Subcutaneous abdominal adipose tissue (tissue), 5 donors: Measurements from ENCODE around the gene DGKH.

Source experiments
- H3K27ac ChIP-seq: one replicate; pipeline ENCODE4 v1.7.0; 2013; ENCODE audit warnings: low read depth, mild to moderate bottlenecking, inconsistent platforms, low read length, moderate library complexity
- H3K27me3 ChIP-seq, 5 donors: one replicate each; pipeline ENCODE4 v1.7.0; 2013; ENCODE audit warnings: low read length in 5 of 5, inconsistent platforms in 1 of 5; ENCODE audit not compliant: control insufficient read depth in 5 of 5, insufficient read depth in 4 of 5
- H3K36me3 ChIP-seq, 5 donors: one replicate each; pipeline ENCODE4 v1.7.0; 2013; ENCODE audit warnings: low read length in 5 of 5; ENCODE audit not compliant: control insufficient read depth in 5 of 5, insufficient read depth in 5 of 5
- H3K4me1 ChIP-seq, 5 donors: one replicate each; pipeline ENCODE4 v1.7.0; 2013; ENCODE audit warnings: low read length in 5 of 5, mild to moderate bottlenecking in 3 of 5, moderate library complexity in 1 of 5; ENCODE audit not compliant: control insufficient read depth in 5 of 5, insufficient read depth in 5 of 5
- H3K4me3 ChIP-seq, 5 donors: one replicate each; pipeline ENCODE4 v1.7.0; 2013; ENCODE audit warnings: low read length in 5 of 5, low read depth in 1 of 5
- H3K9ac ChIP-seq, 5 donors: one replicate each; pipeline ENCODE4 v1.7.0; 2013; ENCODE audit warnings: low read length in 5 of 5, mild to moderate bottlenecking in 4 of 5, moderate library complexity in 3 of 5
- H3K9me3 ChIP-seq, 5 donors: one replicate each; pipeline ENCODE4 v1.7.0; 2013; ENCODE audit warnings: low read length in 5 of 5; ENCODE audit not compliant: control insufficient read depth in 5 of 5
- donor health status: healthy.
- donor health status: healthy.
- donor health status: healthy.
- donor health status: healthy.
- donor health status: healthy.

Gene DGKH

DNA sequence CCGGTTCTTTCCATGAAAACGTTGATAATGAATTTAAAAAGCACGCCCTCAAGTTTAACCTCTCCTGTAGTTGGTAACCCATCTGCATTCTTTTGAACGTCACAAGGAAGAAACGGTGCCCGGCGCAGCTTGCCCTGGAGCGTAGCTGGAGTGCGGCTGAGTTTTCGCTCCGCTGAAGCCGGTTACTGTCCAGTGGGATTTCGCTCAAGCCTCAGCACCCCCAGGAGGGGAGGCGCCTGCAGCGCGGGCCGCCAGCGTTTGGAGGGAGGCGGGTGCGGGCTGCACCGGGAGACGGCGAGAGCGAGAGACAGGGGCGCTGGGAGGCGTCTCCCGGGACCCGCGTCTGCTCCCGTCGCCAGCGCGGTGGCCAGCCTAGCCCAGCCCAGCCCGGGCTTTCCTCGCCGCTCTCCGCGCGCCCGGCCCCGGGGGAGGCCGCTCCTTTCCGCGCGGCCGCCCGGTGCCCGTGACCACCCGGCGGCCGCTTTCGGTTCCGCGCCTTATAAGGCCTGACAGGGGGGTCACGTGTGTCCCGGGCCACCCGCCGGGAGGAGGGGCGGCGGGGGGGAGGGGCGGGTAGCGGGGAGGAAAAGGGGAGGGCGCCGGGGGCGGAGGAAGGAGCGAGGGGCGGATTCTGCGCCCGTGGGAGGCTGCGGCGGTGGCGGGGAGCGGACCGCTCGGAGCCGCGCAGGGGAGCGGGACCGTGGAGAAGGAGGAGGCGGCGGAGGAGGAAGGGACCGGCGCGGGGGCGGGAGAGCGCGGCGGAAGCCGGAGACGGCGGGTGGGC is 8.3 kb upstream of the DGKH start:
- H3K4me1 ChIP-seq = peaks cover 4 to 23% (median 21%) of the 10 kb centered on the region in 5 donors
- peak overlapping the region; percentile 70 for H3K27ac ChIP-seq
- peak overlapping the region; percentile 82 to 92 (median 87) for H3K4me3 ChIP-seq
- peak overlapping the region; percentile 52 to 91 (median 74) for H3K9ac ChIP-seq
- H3K36me3 ChIP-seq = no peaks in the 10 kb centered on the region
- H3K27me3 ChIP-seq = peaks cover 0 to 5% (median 0%) of the 10 kb centered on the region in 5 donors
- H3K9me3 ChIP-seq = peaks cover 0 to 3% (median 0%) of the 10 kb centered on the region in 5 donors

DNA sequence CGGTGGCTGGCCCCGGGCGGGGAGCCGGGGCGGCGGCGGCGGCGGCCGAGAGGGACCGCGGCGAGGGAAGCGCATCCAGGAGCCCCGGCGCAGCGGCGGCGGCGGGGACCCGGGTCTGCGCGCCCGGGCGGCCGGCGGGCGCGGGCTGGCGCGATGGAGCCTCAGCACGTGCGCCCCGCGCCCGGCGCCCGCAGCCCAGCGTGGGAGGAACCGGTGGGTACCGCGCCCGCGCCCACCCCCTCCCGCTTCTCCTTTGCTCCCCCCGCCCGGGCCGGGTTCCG is 7.8 kb upstream of the DGKH start:
- Histone ChIP-seq H3K27me3 (peaks cover 0 to 5% (median 0%) of the 10 kb centered on the region in 5 donors), H3K4me1 (peaks cover 4 to 23% (median 21%) of the 10 kb centered on the region in 5 donors)

GRCh38 chr13:42041011-42041683 is 7.3 kb upstream of the DGKH start:
- H3K4me3 ChIP-seq = peak overlapping the region; percentile 72 to 87 (median 73)
- H3K36me3 ChIP-seq = no peaks in the 10 kb centered on the region
- H3K9ac ChIP-seq = peak overlapping the region in 3 of 5 donors; percentile 57 to 73 (median 59)
- no peaks in the 10 kb centered on the region for H3K9me3 ChIP-seq
- H3K4me1 ChIP-seq = peaks cover 4 to 23% (median 21%) of the 10 kb centered on the region in 5 donors
- H3K27ac ChIP-seq = peak overlapping the region; percentile 67
- peaks cover 0 to 5% (median 0%) of the 10 kb centered on the region in 5 donors for H3K27me3 ChIP-seq

More for the DNA sequence above, 7.8 kb upstream of the DGKH start:
- H3K27ac ChIP-seq = peak overlapping the region; percentile 67
- H3K9me3 ChIP-seq = peaks cover 0 to 3% (median 0%) of the 10 kb centered on the region in 5 donors
- H3K4me3 ChIP-seq = peak overlapping the region in 4 of 5 donors; percentile 72 to 91 (median 84)
- no peaks in the 10 kb centered on the region for H3K36me3 ChIP-seq
- H3K9ac ChIP-seq = peak overlapping the region in 1 of 5 donors; percentile 57

GRCh38 chr13:42041684-42042035 is 6.8 kb upstream of the DGKH start:
- peak overlapping the region; percentile 67 for H3K27ac ChIP-seq
- peak overlapping the region; percentile 72 to 87 (median 73) for H3K4me3 ChIP-seq
- H3K27me3 ChIP-seq = peaks cover 0 to 5% (median 0%) of the 10 kb centered on the region in 5 donors
- peak overlapping the region in 3 of 5 donors; percentile 57 to 73 (median 59) for H3K9ac ChIP-seq
- no peaks in the 10 kb centered on the region for H3K9me3 ChIP-seq
- H3K4me1 ChIP-seq = peaks cover 4 to 23% (median 21%) of the 10 kb centered on the region in 5 donors
- no peaks in the 10 kb centered on the region for H3K36me3 ChIP-seq

GRCh38 chr13:42043676-42044075 is 4.8 kb upstream of the DGKH start:
- Histone ChIP-seq H3K4me1 (peaks cover 4 to 37% (median 33%) of the 10 kb centered on the region in 5 donors), H3K27ac (no peak overlapping the region), H3K9me3 (no peaks in the 10 kb centered on the region), H3K27me3 (peaks cover 0 to 5% (median 0%) of the 10 kb centered on the region in 5 donors), H3K9ac (no peak overlapping the region), H3K36me3 (no peaks in the 10 kb centered on the region), H3K4me3 (no peak overlapping the region)

DNA sequence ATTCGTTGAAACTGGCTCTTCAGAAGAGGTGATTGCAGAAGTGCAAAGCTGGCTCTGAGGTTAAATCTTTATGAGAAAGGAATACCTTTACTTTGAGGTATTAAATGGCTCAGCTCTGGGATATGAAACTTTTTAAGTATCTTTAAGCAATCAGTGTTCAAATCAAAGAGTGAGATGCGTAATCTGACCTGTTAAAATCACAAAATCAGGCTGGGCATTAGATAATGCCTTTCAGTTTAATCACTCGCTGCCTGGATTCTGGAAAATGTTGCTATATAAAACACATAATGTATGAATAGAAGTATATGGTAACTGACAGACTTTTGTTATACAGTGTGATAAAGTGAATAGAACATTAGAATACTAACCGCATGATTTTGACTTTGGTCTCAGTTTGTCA is 2.0 kb upstream of the DGKH start:
- no peaks in the 10 kb centered on the region for H3K36me3 ChIP-seq
- H3K9me3 ChIP-seq = no peaks in the 10 kb centered on the region
- H3K4me3 ChIP-seq = no peak overlapping the region
- H3K4me1 ChIP-seq = peaks cover 9 to 29% (median 24%) of the 10 kb centered on the region in 5 donors
- no peak overlapping the region for H3K9ac ChIP-seq
- no peak overlapping the region for H3K27ac ChIP-seq
- H3K27me3 ChIP-seq = peaks cover 0 to 8% (median 0%) of the 10 kb centered on the region in 5 donors

GRCh38 chr13:42047561-42048341 is 697 bp upstream of the DGKH start:
- peak overlapping the region; percentile 46 for H3K27ac ChIP-seq
- H3K36me3 ChIP-seq = no peaks in the 10 kb centered on the region
- peaks cover 0 to 4% (median 0%) of the 10 kb centered on the region in 5 donors for H3K27me3 ChIP-seq
- H3K4me1 ChIP-seq = peaks cover 4 to 23% (median 18%) of the 10 kb centered on the region in 5 donors
- H3K9me3 ChIP-seq = no peaks in the 10 kb centered on the region
- H3K4me3 ChIP-seq = peak overlapping the region; percentile 75 to 87 (median 80)
- peak overlapping the region; percentile 69 to 84 (median 82) for H3K9ac ChIP-seq

DNA sequence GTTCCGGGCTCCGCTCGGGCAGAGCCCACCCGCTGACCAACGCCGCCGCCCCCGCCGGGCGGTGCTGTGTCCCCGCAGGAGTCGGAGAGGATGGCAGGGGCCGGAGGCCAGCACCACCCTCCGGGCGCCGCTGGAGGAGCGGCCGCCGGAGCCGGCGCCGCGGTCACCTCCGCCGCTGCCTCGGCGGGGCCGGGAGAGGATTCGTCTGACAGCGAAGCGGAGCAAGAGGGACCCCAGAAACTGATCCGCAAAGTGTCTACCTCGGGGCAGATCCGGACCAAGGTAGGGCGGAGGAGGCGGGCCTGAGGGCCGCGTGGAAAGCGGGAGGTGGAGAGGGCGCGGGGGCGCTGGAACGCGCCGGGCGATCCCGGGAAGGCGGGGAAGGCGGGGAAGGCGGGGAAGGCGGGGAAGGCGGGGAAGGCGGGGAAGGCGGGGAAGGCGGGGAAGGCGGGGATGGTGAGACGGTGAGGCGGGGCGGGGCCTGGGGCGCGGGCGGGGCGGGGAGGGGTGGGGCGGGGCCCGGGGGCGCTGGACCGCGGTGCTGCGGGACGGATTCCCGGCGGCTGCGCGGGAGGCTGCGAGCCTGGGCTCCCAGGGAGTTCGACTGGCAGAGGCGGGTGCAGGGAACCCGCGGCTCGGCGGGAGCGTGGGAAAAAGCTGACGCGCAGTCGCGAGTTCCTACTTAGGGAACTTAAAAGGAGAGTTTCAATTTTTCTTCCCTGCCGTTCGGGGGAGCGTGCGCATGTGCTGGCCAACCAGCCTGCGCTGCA is 421 bp downstream of the DGKH start:
- Histone ChIP-seq H3K27me3 (peaks cover 0 to 4% (median 0%) of the 10 kb centered on the region in 5 donors), H3K9ac (peak overlapping the region; percentile 81 to 94 (median 83)), H3K36me3 (no peaks in the 10 kb centered on the region), H3K27ac (peak overlapping the region; percentile 69), H3K4me1 (peaks cover 4 to 23% (median 18%) of the 10 kb centered on the region in 5 donors), H3K4me3 (peak overlapping the region; percentile 74 to 89 (median 80)), H3K9me3 (no peaks in the 10 kb centered on the region)

- no peaks in the 10 kb centered on the region for H3K36me3 ChIP-seq
- H3K4me1 ChIP-seq = peaks cover 4 to 23% (median 18%) of the 10 kb centered on the region in 5 donors
- H3K4me3 ChIP-seq = peak overlapping the region; percentile 64 to 89 (median 79)
- no peaks in the 10 kb centered on the region for H3K9me3 ChIP-seq
- H3K27ac ChIP-seq = peak overlapping the region; percentile 69
- H3K9ac ChIP-seq = peak overlapping the region; percentile 2 to 94 (median 70)
- peaks cover 0 to 4% (median 0%) of the 10 kb centered on the region in 5 donors for H3K27me3 ChIP-seq
These were observed 986 bp downstream of the DGKH start for GRCh38 chr13:42049454-42049813.
